ENCODE measurements around the gene CCR2. TPM values are rescaled to one million over a fixed set of nuclear protein-coding genes. Genes with fewer than 3 reads are reported as not detected.

Gene CCR2
- total RNA-seq, 1 donor from 2014 or later, result 15.8 TPM

GRCh38 chr3:46378426-46378942, 24.6 kb downstream of the CCR2 start:
- H3K27me3 ChIP-seq (ENCODE audit: low read depth), result no peaks in the 10 kb centered on the region
- no peaks in the 10 kb centered on the region for H3K9me3 ChIP-seq
- no peaks in the 10 kb centered on the region for H3K36me3 ChIP-seq
- ATAC-seq (peak; percentile 64 to 79), DNase-seq (peak; percentile 77)
- intact Hi-C loops (cut with DNase I), result loop anchor here (10.0 kb wide), 1 partner anchor 294 kb away; no protein-coding TSS in a partner anchor
- H3K4me1 ChIP-seq, result peaks cover 47% of the 10 kb centered on the region
- H3K4me3 ChIP-seq, result no peak overlapping the region
- H3K27ac ChIP-seq, result no peak overlapping the region
- TF ChIP-seq, protein P1, sequence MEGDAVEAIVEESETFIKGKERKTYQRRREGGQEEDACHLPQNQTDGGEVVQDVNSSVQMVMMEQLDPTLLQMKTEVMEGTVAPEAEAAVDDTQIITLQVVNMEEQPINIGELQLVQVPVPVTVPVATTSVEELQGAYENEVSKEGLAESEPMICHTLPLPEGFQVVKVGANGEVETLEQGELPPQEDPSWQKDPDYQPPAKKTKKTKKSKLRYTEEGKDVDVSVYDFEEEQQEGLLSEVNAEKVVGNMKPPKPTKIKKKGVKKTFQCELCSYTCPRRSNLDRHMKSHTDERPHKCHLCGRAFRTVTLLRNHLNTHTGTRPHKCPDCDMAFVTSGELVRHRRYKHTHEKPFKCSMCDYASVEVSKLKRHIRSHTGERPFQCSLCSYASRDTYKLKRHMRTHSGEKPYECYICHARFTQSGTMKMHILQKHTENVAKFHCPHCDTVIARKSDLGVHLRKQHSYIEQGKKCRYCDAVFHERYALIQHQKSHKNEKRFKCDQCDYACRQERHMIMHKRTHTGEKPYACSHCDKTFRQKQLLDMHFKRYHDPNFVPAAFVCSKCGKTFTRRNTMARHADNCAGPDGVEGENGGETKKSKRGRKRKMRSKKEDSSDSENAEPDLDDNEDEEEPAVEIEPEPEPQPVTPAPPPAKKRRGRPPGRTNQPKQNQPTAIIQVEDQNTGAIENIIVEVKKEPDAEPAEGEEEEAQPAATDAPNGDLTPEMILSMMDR (IDR thresholded peaks at IDR 0.05), result peak; percentile 81

- peak; percentile 38 to 48 for ATAC-seq
- Histone ChIP-seq H3K9me3 (no peaks in the 10 kb centered on the region), H3K27me3 (ENCODE audit: low read depth) (no peaks in the 10 kb centered on the region), H3K36me3 (no peaks in the 10 kb centered on the region), H3K4me3 (no peak overlapping the region), H3K27ac (peak overlapping the region; percentile 76), H3K4me1 (peaks cover 57% of the 10 kb centered on the region)
- DNase-seq, result no peak
- TF ChIP-seq, protein P1 (IDR thresholded peaks at IDR 0.05), result no peak
- intact Hi-C loops (cut with DNase I), result no loop called here
Measured at GRCh38 chr3:46380471-46381221, 26.7 kb downstream of the CCR2 start.

- intact Hi-C loops (cut with DNase I), result no loop called here
- peak overlapping the region; percentile 76 for H3K27ac ChIP-seq
- no peak for DNase-seq
- H3K9me3 ChIP-seq, result no peaks in the 10 kb centered on the region
- TF ChIP-seq, protein P1 (IDR thresholded peaks at IDR 0.05), result no peak
- H3K4me1 ChIP-seq, result peaks cover 67% of the 10 kb centered on the region
- no peaks in the 10 kb centered on the region for H3K27me3 ChIP-seq (ENCODE audit: low read depth)
- H3K4me3 ChIP-seq, result no peak overlapping the region
- no peaks in the 10 kb centered on the region for H3K36me3 ChIP-seq
- no peak for ATAC-seq
Measured at GRCh38 chr3:46381625-46382024, 27.7 kb downstream of the CCR2 start.

GRCh38 chr3:46383211-46383950, 29.5 kb downstream of the CCR2 start:
- ATAC-seq (peak; percentile 42 to 50), DNase-seq (peak; percentile 67)
- TF ChIP-seq, protein P1 (IDR thresholded peaks at IDR 0.05), result no peak
- Histone ChIP-seq H3K4me1 (peaks cover 65% of the 10 kb centered on the region), H3K27ac (peak overlapping the region; percentile 21), H3K27me3 (ENCODE audit: low read depth) (no peaks in the 10 kb centered on the region), H3K9me3 (no peaks in the 10 kb centered on the region), H3K4me3 (no peak overlapping the region), H3K36me3 (no peaks in the 10 kb centered on the region)
- intact Hi-C loops (cut with DNase I), result no loop called here

DNA sequence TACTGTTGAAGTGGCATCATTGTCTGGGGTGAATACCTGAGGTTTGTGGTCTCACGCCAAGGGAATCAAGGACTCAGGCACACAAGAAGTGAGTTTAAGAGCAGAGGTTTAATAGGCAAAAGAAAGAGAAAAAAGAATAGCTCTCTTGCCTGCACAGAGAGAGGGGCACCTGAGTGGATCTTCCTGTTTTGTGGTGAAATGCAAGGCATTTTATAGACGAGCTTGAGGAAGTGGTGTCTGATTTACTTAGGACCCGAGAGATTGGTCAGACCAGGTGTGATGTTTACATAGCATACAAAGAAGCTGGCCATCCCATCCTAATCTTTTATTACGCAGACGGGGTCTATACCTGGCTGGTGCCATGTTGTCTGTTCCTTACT, 30.0 kb downstream of the CCR2 start:
- peaks cover 61% of the 10 kb centered on the region for H3K4me1 ChIP-seq
- ATAC-seq (no peak), DNase-seq (no peak)
- TF ChIP-seq, protein P1 (IDR thresholded peaks at IDR 0.05), result no peak
- no peak overlapping the region for H3K27ac ChIP-seq
- no peaks in the 10 kb centered on the region for H3K27me3 ChIP-seq (ENCODE audit: low read depth)
- H3K4me3 ChIP-seq, result no peak overlapping the region
- intact Hi-C loops (cut with DNase I), result no loop called here
- no peaks in the 10 kb centered on the region for H3K9me3 ChIP-seq
- H3K36me3 ChIP-seq, result no peaks in the 10 kb centered on the region

Measured in lower lobe of right lung (tissue), 2 donors.